Activated CD4-positive, alpha-beta T cell treated with anti-CD3 and anti-CD28 coated beads, Interleukin-2, amount 50 U/mL, for 1 hour (primary cell): Measurements from ENCODE around the gene SCN8A.
"Not testable (repeated sequence)": the region's sequence is repeated elsewhere in the genome, so short reads cannot be mapped to it uniquely, and the experiment has no call there.

Experiments
- DNase-seq: peaks from one replicate; pipeline ENCODE4 v3.0.0-alpha.2; 2020

Gene SCN8A

GRCh38 chr12:51625370-51625769 is 34.3 kb downstream of the SCN8A start:
- no peak for DNase-seq

- DNase-seq, result no peak
These were observed 35.1 kb downstream of the SCN8A start for GRCh38 chr12:51626115-51626514.

DNA sequence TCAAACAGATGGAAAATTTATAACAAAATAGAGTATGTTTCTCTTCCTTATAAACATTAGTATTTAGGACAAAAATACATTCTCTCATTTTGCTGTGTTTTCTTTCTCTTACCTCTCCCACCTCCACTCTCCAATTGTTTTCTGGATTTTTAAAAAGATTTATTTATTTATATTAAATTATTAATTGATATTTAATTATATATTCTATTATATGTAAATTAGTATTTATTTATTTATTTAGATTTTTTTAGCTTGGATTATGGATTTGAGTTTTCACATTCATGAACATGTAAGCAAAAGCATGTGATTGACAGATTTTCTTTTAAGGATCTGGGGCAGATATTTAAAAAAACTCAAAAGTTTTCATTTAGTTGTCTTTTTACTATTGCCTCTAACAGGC is 35.6 kb downstream of the SCN8A start:
- no peak for DNase-seq

- DNase-seq, result no peak
These were observed 39.3 kb downstream of the SCN8A start for GRCh38 chr12:51630256-51630880.

- no peak for DNase-seq
These were observed 40.0 kb downstream of the SCN8A start for GRCh38 chr12:51630986-51631385.

- no peak for DNase-seq
These were observed 40.6 kb downstream of the SCN8A start for GRCh38 chr12:51631591-51631990.

- DNase-seq, result no peak
These were observed 41.6 kb downstream of the SCN8A start for GRCh38 chr12:51632623-51633022.

GRCh38 chr12:51635346-51635745 is 44.3 kb downstream of the SCN8A start:
- no peak for DNase-seq

DNA sequence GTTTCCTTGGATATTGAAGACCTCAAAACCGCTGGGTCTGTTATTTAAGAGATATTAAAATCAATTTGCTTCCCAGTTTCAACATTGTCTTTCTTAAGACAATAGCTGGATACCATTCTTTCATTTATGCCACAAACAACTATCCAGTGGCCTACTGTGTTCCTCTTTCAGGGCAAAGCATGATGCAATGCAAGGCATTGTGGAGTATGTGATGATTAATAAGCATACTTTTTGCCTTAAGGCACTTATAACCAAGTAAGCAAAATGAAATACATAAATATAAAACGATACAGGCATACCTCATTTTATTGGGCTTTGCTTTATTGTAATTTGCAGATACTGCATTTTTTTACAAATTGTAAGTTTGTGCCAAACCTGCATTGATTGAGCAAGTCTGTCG is 45.5 kb downstream of the SCN8A start:
- no peak for DNase-seq

DNA sequence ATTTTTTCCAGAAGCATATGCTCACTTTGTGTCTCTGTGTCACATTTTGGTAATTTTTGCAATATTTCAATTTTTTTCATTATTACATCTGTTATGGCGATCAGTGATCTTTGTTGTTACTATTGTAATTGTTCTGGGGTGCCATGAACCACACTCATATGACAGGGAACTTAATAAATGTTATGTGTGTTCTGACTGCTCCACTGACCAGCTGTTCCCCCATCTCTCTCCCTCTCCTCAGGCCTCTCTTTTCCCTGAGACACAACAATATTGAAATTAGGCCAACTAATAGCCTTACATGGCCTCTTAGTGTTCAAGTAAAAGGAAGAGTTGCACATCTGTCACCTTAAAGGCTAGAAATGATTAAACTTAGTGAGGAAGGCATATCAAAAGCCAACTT is 46.0 kb downstream of the SCN8A start:
- no peak for DNase-seq

GRCh38 chr12:51639361-51639760 is 48.3 kb downstream of the SCN8A start:
- no peak for DNase-seq

GRCh38 chr12:51642286-51642685 is 51.3 kb downstream of the SCN8A start:
- DNase-seq, result no peak

DNA sequence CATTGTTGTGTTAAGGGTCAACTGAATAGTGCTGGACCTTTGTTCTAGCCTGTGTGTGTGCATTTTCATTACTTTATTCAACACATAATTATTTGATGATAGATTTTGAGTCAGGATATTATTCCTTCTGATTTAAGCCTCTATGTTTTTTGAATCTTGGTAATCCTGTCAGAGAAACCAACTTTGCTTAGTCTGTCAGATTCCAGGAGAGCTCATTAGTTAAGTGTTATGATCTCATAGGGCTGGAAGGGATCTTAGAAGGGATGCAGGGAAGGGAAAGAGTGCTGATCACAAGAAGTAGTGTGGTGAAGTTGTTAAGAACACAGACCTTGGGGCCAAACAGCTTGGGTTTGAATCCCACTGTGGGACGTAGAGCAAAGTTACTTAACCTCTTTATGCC is 52.9 kb downstream of the SCN8A start:
- DNase-seq, result no peak

- not testable (repeated sequence) for DNase-seq
These were observed 53.7 kb downstream of the SCN8A start for GRCh38 chr12:51644691-51645090.

DNA sequence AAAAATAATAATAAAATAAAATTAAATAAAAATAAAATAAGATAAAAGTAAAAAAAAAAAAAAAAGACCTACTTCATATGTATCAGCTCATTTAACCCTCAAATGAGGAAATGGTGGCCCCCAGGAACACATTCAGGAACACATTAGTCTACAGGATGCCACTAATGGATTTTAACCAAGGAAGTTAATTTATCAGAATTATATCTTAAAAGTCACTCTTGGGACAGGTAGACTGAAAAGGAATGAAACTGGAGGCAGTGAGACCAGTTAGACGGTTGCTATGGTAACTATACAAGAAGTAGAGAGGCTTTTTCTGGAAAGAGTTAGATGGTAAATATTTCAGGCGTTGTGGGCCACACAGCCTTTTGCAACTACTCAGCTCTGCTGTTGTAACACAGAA is 54.9 kb downstream of the SCN8A start:
- no peak for DNase-seq

DNA sequence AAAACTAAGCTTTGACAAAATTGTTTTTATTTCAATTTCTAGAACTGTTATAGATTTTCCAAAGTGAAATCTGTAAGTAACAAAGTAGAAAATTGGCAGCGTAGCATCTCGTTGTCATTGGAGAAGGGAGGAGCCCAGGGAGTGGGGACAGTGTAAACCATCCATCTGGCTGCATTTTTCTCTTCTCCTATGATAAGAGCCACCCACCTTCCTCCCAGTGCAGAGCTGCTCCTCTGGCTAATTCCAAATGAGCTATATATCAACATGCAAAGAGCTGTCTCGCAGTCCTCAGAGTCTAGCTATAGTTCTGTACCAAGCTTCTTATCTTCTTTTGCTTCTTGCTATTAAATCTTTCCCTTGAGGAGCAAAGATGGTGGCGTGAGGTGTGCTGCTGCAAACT is 56.6 kb downstream of the SCN8A start:
- DNase-seq, result no peak

DNA sequence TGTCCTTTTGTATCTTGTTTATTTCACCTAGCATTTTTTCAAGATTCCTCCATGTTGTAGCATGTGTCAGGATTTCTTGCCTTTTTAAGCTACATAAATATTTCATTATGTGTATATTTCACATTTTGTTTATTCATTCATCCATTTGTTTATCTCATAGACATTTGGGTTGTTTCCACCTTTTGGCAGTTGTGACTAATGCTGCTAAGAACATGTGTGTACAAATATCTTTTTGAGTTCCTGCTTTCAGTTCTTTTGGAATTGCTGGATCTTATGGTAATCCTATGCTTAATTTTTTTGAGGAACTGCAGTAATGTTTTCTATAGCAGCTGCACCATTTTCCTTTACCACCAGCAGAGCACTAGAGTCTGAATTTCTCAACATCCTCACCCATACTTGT is 62.4 kb downstream of the SCN8A start:
- no peak for DNase-seq

- no peak for DNase-seq
These were observed 70.2 kb downstream of the SCN8A start for GRCh38 chr12:51661199-51661598.

DNA sequence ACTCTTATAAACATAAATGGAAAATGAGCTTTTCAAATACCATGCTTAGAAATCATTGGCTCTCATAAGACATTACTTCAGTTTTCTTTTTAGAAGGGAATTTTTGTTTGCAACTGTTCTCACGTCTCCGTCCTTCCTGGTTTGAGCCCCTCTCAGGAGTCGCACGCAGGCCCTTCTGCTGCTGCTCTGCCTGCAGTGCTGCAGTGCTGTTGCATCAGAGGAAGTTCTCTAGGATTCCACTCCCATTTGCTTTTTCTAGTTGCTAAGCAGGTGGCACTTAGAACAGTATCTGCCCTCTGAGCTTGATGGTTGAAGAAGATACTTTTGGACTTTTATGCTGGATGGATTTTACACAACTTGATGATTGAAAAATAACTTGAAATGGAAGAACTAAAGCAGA is 70.8 kb downstream of the SCN8A start:
- no peak for DNase-seq

- no peak for DNase-seq
These were observed 71.7 kb downstream of the SCN8A start for GRCh38 chr12:51662728-51663154.

DNA sequence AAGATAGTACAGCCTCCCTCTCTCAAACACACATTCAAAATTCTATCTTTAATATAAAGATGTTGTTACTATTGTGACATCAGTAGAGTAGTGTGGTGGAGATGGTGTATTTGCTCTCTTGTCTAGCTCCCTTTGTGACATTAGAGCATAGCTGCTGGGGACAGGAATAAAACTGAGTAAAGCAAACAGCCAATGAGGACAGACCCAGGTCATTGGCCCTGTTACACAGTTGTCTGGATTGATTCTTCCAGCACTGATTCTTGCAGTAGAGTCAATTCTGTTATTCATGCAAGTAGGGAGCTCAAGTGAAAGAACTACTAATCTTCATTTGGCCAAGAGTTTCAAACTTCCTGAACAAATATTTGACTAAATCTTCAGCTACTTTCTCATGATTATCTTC is 72.4 kb downstream of the SCN8A start:
- DNase-seq, result no peak

- no peak for DNase-seq
These were observed 75.7 kb downstream of the SCN8A start for GRCh38 chr12:51666696-51667095.

DNA sequence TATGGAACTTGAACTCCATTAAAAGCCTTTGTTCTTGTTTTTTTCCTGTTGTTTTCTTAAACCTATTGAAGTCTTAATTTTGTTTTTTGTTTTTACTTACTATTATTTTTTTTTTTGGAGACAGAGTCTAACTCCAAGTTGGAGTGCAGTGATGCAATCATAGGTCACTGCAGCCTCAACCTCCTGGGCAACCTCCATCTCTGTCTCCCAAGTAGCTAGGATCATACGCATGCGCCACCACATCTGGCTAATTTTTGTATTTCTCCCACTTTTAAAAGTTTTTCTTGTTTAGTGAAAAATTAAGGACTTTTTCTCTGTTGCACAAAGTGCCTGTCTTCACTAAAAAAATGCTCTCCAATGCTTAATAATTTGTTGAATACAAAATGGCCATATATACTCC is 76.2 kb downstream of the SCN8A start:
- no peak for DNase-seq

DNA sequence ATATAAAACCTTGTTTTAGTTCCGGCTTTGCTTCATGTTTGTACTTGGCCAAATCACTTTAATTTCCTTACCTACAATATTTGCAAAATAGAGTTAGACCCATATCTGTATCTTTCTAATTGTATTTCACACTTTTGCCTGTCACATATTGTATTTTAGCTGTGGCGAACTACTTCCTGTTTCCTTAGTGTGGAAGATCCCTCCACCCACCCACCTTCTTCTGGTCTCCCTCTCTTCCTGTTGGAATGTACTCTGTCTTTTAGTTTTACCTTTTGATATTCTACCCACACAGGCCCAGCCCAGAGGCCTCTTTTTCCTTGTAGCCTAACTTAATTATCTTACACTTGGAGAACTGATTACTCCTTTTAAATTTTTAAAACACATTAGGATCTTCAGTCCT is 78.2 kb downstream of the SCN8A start:
- no peak for DNase-seq

- no peak for DNase-seq
These were observed 79.0 kb downstream of the SCN8A start for GRCh38 chr12:51669996-51670395.

GRCh38 chr12:51672334-51672733 is 81.3 kb downstream of the SCN8A start:
- no peak for DNase-seq
